SK-N-SH (cell line): ENCODE data around the gene PLXNB1.

Experiments
- CTCF ChIP-seq: fragments of 200-600 bp; sonication (generic); IDR thresholded peaks from 2 replicates; pipeline ENCODE4 v1.6.1; 2017; ENCODE audit warnings: antibody characterized with exemption, mild to moderate bottlenecking, moderate library complexity
- ELF1 ChIP-seq: IDR thresholded peaks from 2 replicates; pipeline ENCODE4 v1.4.0; 2012
- EP300 ChIP-seq, 2 experiments: IDR thresholded peaks; 2 replicates each; pipeline versions ENCODE4 v1.4.0 to v1.6.1; 2012; ENCODE audit warnings: borderline replicate concordance in 1 of 2, low read depth in 1 of 2, low read length in 1 of 2
- GABPA ChIP-seq: IDR thresholded peaks from 2 replicates; pipeline ENCODE4 v1.4.0; 2012; ENCODE audit warnings: low read depth, mild to moderate bottlenecking
- JUND ChIP-seq: IDR thresholded peaks from 2 replicates; pipeline ENCODE4 v1.4.0; 2012
- MXI1 ChIP-seq: IDR thresholded peaks from 2 replicates; pipeline ENCODE4 v1.6.1; 2012; ENCODE audit warnings: mild to moderate bottlenecking, low read depth, low read length, improper control_type of control experiment
- POLR2AphosphoS5 ChIP-seq: IDR thresholded peaks from 2 replicates; pipeline ENCODE4 v1.6.1; 2012; ENCODE audit warnings: low read depth, low read length
- RFX5 ChIP-seq: IDR thresholded peaks from 2 replicates; pipeline ENCODE4 v1.6.1; 2012; ENCODE audit warnings: mild to moderate bottlenecking, improper control_type of control experiment, low read length
- RXRA ChIP-seq: IDR thresholded peaks from 2 replicates; pipeline ENCODE4 v1.4.0; 2012; ENCODE audit warnings: low read depth, mild to moderate bottlenecking, borderline replicate concordance
- YY1 ChIP-seq: IDR thresholded peaks from 2 replicates; pipeline ENCODE4 v1.4.0; 2012; ENCODE audit warnings: low read depth, mild to moderate bottlenecking

- TF ChIP-seq CTCF: no peak
- TF ChIP-seq POLR2AphosphoS5: no peak
- TF ChIP-seq RFX5: no peak
- TF ChIP-seq ELF1: no peak
- TF ChIP-seq YY1: no peak
- TF ChIP-seq GABPA: no peak
- TF ChIP-seq MXI1: no peak
- TF ChIP-seq EP300 (IDR thresholded peaks at IDR 0.05; ENCODE audit: borderline replicate concordance in 1 of 2, low read depth in 1 of 2, low read length in 1 of 2): peak in 1 of 2 experiments; percentile 7; a peak in 1 of 4 replicates
- no peak for TF ChIP-seq JUND
- TF ChIP-seq RXRA: no peak
Observed at GRCh38 chr3:48399387-48400172, 30.3 kb downstream of the PLXNB1 start.
